Thyroid gland (tissue), 4 donors: Measurements from ENCODE around the gene MMAB.

Experiments
- POLR2A ChIP-seq, 2 donors: fragments of 450-650 bp; IDR thresholded peaks; one replicate each; pipeline ENCODE4 v1.6.1; 2017; ENCODE audit warnings: antibody characterized with exemption in 2 of 2, mild to moderate bottlenecking in 2 of 2, moderate library complexity in 1 of 2
- TF ChIP-seq, protein P1 (sequence below), 6 experiments: fragments of 200-600 bp in 3 of 6; fragments of 450-650 bp in 3 of 6; sonication (generic) in 3 of 6; IDR thresholded peaks; one replicate each; pipeline ENCODE4 v1.5.1; 2016 to 2019; ENCODE audit warnings: antibody characterized with exemption in 6 of 6, mild to moderate bottlenecking in 2 of 6, inconsistent platforms in 1 of 6, moderate library complexity in 1 of 6

DNA sequence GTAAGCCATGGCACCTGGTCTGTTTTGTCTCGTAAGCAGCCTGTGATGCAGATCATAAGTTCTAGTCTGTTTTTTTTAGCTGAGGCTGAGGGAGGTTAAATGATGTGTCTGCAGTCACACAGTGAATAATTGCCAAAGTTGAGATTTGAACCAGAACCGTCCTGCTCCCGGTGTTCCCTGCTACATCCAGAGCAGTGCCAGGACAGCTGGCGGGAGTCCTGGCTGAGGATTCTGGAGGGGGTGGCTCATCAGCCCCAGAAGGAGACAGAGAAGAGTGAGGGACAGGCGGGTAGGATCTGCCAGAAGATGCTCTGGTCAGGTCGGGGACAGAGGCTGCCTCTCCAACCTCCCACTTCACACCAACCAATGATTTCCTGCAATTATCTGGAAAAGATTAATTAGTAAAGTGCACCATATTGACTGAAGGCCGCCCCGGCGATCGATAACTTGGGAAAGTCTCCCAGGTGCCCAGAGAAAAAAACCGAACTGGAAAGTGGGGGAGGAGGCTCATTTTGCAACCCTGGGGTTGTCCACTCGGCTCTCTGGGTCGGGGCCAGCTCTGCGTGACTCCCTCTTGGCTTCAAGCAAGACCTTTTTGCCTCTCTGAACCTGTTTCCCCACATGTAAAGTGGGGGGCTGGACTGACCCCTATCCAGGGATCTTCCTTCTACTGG lies 42.4 kb upstream of the MMAB start:
- TF ChIP-seq, protein P1, sequence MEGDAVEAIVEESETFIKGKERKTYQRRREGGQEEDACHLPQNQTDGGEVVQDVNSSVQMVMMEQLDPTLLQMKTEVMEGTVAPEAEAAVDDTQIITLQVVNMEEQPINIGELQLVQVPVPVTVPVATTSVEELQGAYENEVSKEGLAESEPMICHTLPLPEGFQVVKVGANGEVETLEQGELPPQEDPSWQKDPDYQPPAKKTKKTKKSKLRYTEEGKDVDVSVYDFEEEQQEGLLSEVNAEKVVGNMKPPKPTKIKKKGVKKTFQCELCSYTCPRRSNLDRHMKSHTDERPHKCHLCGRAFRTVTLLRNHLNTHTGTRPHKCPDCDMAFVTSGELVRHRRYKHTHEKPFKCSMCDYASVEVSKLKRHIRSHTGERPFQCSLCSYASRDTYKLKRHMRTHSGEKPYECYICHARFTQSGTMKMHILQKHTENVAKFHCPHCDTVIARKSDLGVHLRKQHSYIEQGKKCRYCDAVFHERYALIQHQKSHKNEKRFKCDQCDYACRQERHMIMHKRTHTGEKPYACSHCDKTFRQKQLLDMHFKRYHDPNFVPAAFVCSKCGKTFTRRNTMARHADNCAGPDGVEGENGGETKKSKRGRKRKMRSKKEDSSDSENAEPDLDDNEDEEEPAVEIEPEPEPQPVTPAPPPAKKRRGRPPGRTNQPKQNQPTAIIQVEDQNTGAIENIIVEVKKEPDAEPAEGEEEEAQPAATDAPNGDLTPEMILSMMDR (IDR thresholded peaks at IDR 0.05): no peak
- TF ChIP-seq POLR2A (IDR thresholded peaks at IDR 0.05): no peak
